ENCODE data around the gene RAC2.

The RAC2 gene

DNA sequence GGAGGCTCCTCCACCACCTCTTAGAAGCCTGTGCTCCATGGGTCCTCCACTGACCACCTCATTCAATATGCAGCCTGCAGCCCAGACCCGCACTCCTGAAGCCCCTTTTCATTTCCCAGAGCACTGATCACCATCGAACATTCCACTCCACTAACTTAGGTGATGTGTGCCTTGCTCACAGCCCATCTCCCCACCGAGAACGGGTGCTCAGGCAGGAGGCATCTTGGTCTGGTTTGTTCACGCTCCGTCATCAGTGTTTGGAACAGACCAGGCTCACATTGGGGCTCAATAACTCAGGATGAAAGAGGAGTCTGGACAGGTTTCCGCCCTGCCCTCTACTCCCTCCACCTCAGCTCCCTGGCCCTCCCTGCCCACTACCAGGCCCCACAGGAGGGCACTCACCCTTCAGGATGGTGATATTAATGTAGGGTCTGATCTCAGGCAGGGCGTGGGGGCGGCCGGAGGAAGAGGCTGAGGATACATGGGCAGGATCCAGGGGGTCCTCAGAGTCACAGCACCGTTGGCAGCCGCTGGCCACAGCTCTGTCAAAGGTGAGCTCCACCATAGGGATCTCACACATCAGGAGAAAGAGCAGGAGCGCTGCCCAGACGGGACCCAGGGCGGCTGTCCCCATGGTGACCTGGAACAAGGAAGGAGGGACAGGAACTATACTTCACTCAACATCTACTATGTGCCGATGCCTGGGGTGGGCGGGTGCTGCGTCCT is 59.1 kb downstream of the RAC2 start:
- no peak for DNase-seq

GRCh38 chr22:37184380-37184755 is 59.7 kb downstream of the RAC2 start:
- no peak for DNase-seq

DNA sequence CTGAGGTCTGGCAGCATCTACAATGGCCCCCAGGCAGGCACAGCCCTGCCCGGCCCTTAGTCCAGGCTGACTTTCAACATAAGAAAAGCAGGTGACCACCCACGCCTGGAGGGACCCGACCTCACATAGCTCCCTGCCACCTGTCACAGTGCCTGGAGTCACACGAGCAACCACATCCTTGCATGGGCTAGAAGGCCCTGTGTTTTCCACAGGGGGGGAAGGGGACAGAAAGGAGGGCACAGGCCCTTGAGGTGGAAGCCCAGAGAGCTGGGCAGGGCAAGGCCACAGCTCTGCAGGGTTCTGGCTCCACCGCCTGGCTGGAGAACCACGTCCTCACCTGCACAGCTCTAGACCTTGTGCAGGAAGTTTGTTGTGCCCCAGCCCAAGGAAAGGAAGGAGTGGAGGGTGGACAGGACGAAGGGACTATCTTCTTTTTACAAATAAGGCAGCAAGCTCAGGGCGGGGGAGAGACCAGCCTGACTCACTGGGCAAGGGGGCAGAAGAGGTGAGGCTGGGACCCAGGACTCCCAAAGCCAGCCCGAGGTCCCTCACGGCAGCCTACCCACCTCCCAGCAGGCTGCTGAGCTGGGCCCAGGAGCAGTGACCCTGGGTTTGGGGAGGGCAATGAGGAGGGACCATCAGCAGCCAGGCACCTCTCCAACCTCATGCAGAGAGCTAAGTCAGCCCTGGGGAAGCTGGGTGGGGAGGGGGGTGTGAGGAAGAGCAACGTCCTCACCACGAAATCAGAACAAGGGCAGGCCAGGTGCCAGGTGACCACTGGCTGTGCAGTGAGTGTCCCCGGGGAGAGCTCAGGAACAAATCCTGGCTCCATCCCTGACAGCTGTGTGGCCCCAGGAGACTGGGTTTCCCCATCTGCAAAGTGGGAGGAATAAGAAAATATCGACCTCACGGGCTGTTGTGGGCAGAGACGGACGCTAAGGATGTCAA is 60.4 kb downstream of the RAC2 start:
- no peak for DNase-seq

GRCh38 chr22:37182949-37183245 is 61.2 kb downstream of the RAC2 start:
- DNase-seq, result no peak

DNA sequence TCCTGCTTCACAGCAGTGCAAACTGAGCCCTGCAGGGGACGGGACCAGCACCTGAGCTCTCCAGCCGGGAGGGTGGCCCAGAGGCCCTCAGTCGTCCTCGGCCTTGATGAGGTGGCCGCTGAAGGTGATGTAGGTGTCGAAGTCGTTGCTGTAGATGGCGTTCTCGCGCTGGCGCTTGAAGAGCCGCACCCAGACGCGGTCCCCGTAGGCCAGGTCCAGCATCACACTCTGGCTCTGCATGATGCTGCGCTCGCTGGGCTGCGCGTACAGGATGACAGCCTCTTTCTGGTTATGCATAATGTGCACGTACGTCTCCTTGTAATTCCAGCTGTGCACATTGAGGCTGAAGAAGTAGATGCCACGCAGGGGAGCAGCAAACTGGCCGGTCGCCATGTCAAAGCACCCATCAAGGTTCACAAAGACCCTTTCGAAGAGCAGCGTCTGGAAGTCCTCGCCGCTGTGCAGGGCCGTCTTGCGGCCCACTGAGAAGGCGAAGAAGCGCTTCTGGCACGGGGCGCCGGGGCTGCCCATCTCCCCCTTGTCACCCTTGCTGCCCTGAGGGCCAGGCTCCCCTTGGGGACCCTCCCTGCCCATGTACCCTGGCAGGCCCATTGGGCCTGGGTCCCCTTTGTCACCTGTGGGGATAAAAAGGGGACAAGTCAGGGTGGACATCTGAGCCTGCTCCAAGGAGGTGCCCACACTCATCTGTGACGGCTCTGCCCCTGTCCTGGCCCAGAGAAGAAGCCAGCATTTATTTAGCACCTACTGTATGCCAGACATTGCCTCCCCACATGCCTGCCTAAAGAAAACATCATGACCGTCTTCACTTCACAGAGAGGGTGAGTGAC is 61.7 kb downstream of the RAC2 start:
- no peak for DNase-seq

DNA sequence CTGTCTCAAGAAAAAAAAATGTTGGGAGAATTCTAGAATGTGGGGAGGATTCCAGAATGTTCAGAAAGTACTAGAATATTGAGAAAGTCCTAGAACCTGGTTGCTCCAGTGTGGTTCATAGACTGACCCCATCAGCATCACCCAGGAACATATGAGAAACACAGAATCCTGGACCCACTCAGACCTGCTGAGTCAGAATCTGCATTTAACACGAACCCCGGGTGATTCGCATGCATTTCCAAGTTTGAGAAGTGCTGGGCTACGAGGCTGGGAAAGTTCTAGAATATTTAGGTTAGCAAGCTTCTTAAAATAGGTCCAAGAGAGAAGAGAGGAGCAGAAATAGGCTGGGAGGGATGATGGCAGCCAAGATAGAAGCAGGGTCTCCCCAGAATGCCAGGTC is 62.4 kb downstream of the RAC2 start:
- DNase-seq, result no peak

- DNase-seq, result no peak
Observed at GRCh38 chr22:37180531-37181231, 63.4 kb downstream of the RAC2 start.

DNA sequence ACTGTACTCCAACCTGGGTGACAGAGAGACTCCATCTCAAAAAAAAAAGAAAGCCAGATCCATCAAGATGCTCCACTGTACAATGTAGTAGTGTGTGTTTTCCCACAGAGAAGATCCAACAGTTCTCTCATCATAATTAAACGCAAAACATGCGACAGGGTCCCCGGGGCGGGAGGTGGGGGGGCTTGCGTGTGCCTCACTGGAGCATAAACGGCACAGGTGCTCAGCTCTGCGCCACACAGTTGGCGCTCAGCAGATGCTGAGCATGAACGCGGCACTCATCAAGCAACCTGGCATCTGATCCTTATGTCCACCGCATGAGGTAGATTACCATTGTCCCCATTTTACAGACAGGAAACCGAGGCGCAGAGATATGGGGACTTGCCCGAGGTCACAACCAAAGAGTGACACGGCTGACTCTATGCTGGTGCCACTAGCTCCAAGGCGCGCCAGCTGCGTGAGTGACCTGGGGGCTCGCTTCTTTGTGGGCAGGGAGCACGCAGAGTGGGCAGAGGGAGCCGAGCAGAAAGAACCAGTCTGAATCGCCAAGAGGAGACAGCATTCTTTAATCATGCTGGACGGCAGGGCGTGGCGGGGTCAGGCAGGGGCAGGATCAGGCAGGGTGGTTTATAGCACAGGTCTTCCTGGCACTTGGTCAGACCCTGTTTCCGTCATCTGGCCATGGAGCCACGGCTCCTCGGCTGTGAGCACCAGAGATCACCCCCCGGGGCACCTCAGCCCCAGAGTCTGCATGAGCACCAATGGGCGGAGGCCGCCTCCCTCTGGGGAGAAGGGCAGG is 64.2 kb downstream of the RAC2 start:
- DNase-seq, result no peak

GRCh38 chr22:37179126-37179470 is 65.0 kb downstream of the RAC2 start:
- no peak for DNase-seq

GRCh38 chr22:37178350-37179125 is 65.5 kb downstream of the RAC2 start:
- DNase-seq, result no peak

DNA sequence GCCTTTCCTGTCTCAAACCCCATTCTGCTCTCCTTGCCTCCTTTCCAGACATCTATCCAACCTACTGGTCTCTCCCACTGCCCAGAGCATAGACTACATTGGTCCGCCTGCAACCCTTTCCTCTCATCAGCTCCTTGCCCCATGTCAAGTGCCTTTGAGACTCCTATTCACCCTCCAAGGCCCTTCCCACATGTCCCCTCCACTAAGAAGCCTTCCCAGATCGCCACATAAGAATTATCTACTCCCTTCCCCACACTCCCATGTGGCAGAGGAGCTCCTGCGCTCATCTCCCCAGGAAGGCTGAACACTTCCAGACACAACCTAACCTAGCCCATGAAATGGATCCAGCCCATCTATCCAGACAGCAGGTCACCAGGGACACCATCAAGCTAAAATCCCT is 66.3 kb downstream of the RAC2 start:
- no peak for DNase-seq

- DNase-seq, result no peak
Observed at GRCh38 chr22:37177221-37177620, 66.8 kb downstream of the RAC2 start.

GRCh38 chr22:37176464-37177061 is 67.5 kb downstream of the RAC2 start:
- no peak for DNase-seq

DNA sequence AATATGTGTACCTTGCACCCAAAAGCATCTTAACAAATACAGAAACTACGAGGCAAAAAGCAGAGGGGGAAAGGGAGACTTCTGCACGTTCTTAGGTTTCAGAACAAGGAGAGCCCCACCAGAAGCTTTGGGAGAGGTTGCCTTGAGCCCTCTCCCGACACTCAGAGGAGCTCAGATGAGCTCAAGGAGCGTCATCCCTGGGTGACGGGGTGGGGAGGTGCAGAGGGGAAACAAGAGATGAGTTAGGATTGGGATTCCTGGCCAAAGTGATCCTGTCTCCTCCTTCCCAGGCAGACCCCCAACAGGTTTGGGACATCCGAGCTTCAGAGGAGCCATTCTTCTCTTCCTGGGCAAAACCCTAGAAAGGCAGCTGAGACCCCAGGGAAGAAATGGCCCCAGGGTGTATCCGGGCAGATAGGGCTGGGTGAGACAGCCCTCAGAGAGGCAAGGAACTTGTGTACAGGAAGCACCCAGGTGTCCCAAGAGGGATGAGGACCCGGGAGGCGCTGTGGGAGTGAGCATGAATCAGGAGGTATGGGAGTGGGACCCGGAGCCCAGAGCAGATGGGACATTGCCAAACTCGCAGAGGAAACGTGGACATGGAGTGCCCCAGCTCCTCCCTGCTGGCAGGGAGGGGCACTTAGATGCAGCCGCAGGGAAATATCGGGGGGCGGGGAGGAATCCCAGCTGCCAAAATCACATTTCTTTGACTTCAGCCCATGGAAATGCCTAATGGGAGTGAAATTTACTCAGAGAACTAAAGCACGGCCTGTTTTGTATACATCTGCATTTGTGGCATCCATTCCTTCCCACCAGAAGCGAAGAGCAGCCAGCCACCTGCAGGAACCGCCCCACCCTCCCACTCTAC is 68.4 kb downstream of the RAC2 start:
- DNase-seq, result no peak
